GM19238 (cell line): Measurements from ENCODE around the gene MFGE8.

Source experiments
- DNase-seq: peaks from one replicate; pipeline ENCODE4 v3.0.0; 2011; ENCODE audit warnings: low spot score; ENCODE audit not compliant: insufficient read length

The MFGE8 gene

GRCh38 chr15:88900309-88900981 is 12.7 kb downstream of the MFGE8 start:
- DNase-seq: no peak

GRCh38 chr15:88899251-88899650 is 13.9 kb downstream of the MFGE8 start:
- DNase-seq: no peak

- DNase-seq: no peak
These were observed 14.4 kb downstream of the MFGE8 start for GRCh38 chr15:88898736-88899135.

- peak; percentile 45 for DNase-seq
These were observed 15.6 kb downstream of the MFGE8 start for GRCh38 chr15:88897456-88898194.

GRCh38 chr15:88897142-88897455 is 16.1 kb downstream of the MFGE8 start:
- no peak for DNase-seq

GRCh38 chr15:88896333-88897033 is 16.7 kb downstream of the MFGE8 start:
- no peak for DNase-seq

- peak; percentile 62 for DNase-seq
These were observed 18.1 kb downstream of the MFGE8 start, which contains the start of gene HAPLN3 for GRCh38 chr15:88894819-88895767. Gene HAPLN3 (minus strand): TSS chr15:88895544. CDS start chr15:88887298, 8,246 bp downstream.

GRCh38 chr15:88894348-88894818 is 18.8 kb downstream of the MFGE8 start:
- DNase-seq: peak; percentile 66

GRCh38 chr15:88891540-88892254 is 21.5 kb downstream of the MFGE8 start:
- no peak for DNase-seq

- no peak for DNase-seq
These were observed 22.7 kb downstream of the MFGE8 start for GRCh38 chr15:88890495-88890894.

GRCh38 chr15:88888719-88889118 is 24.5 kb downstream of the MFGE8 start:
- DNase-seq: no peak

GRCh38 chr15:88887068-88887580 is 26.1 kb downstream of the MFGE8 start:
- DNase-seq: no peak

- no peak for DNase-seq
These were observed 30.4 kb downstream of the MFGE8 start for GRCh38 chr15:88882785-88883184.

GRCh38 chr15:88881775-88882174 is 31.4 kb downstream of the MFGE8 start:
- DNase-seq: no peak

GRCh38 chr15:88880944-88881740 is 32.0 kb downstream of the MFGE8 start:
- DNase-seq: no peak

- peak; percentile 50 for DNase-seq
These were observed 34.4 kb downstream of the MFGE8 start for GRCh38 chr15:88878720-88879184.

GRCh38 chr15:88877906-88878305 is 35.3 kb downstream of the MFGE8 start:
- no peak for DNase-seq

- no peak for DNase-seq
These were observed 35.8 kb downstream of the MFGE8 start for GRCh38 chr15:88877415-88877814.

- no peak for DNase-seq
These were observed 36.6 kb downstream of the MFGE8 start for GRCh38 chr15:88876573-88876972.
